ENCODE results near the gene GGTA1.

Gene GGTA1

GRCh38 chr9:121486043-121486442 lies 13.6 kb downstream of the GGTA1 start:
- DNase-seq, result no peak
- Histone ChIP-seq H3K27me3 (ENCODE audit: control insufficient read depth in 1 of 2, insufficient read depth in 1 of 2, low read length in 2 of 2) (peaks cover 9 to 20% of the 10 kb centered on the region in 2 experiments), H2BK5ac (ENCODE audit: low read depth, low read length, poor library complexity, severe bottlenecking) (no peak overlapping the region), H3K23ac (ENCODE audit: low read length in 2 of 2) (no peak overlapping the region), H2AK5ac (ENCODE audit: low read length, severe bottlenecking) (no peak overlapping the region), H3K18ac (ENCODE audit: low read depth in 1 of 2, low read length in 2 of 2) (no peak overlapping the region), H3K9ac (ENCODE audit: low read length) (no peak overlapping the region), H2AFZ (ENCODE audit: low read depth, low read length) (no peak overlapping the region), H3K27ac (ENCODE audit: low read length, poor library complexity, severe bottlenecking) (no peak overlapping the region), H2BK15ac (ENCODE audit: low read depth, poor library complexity, severe bottlenecking) (no peak overlapping the region), H3K14ac (ENCODE audit: low read length in 2 of 2) (no peak overlapping the region), H3K79me1 (replicated peaks; ENCODE audit: low read length, poor library complexity, severe bottlenecking) (no peaks in the 10 kb centered on the region), H3K4me2 (ENCODE audit: low read length, poor library complexity, severe bottlenecking) (no peak overlapping the region), H2BK12ac (ENCODE audit: low read length in 2 of 2) (no peak overlapping the region), H3K36me3 (ENCODE audit: control insufficient read depth in 1 of 2, insufficient read depth in 2 of 2, low read depth in 1 of 2, low read length in 2 of 2) (no peaks in the 10 kb centered on the region), H3K4me1 (ENCODE audit: control insufficient read depth, insufficient read depth, low read depth, low read length) (no peaks in the 10 kb centered on the region), H3K4me3 (ENCODE audit: insufficient read depth in 1 of 2, low read depth in 1 of 2, low read length in 2 of 2) (no peak overlapping the region), H3K9me3 (ENCODE audit: control insufficient read depth, low read length) (no peaks in the 10 kb centered on the region), H4K8ac (ENCODE audit: low read length) (no peak overlapping the region), H2BK120ac (ENCODE audit: low read depth, low read length) (no peak overlapping the region), H3K4ac (ENCODE audit: low read depth in 1 of 2, low read length in 2 of 2) (no peak overlapping the region), H4K91ac (ENCODE audit: low read length) (no peak overlapping the region)
- WGBS, result 67% methylated on average over 4 of the region's 4 CpGs

DNA sequence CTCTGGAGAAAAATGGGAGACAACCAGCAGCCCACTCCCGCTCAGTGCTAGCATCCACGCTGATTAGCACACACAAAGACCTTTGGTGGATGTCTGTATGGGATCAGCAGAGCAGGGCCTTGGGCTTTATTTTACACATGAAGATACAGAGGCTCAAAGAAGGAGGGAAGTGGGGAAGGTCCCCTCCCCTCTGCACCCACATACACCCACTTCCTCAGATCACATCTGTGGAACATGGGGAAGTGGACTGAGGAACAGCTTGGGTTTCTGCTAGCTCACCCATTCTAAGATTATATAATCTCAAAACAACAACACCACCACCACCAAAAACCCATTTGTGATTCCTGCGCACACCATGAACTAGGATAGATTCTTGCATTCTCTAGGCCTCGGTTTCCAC lies 14.0 kb downstream of the GGTA1 start:
- H3K18ac ChIP-seq (ENCODE audit: low read depth in 1 of 2, low read length in 2 of 2), result no peak overlapping the region
- peaks cover 9 to 16% of the 10 kb centered on the region in 2 experiments for H3K27me3 ChIP-seq (ENCODE audit: control insufficient read depth in 1 of 2, insufficient read depth in 1 of 2, low read length in 2 of 2)
- WGBS, result 88% methylated on average over 2 of the region's 4 CpGs
- no peak for DNase-seq
- no peaks in the 10 kb centered on the region for H3K36me3 ChIP-seq (ENCODE audit: control insufficient read depth in 1 of 2, insufficient read depth in 2 of 2, low read depth in 1 of 2, low read length in 2 of 2)
- H4K91ac ChIP-seq (ENCODE audit: low read length), result no peak overlapping the region
- H4K8ac ChIP-seq (ENCODE audit: low read length), result no peak overlapping the region
- no peak overlapping the region for H2AFZ ChIP-seq (ENCODE audit: low read depth, low read length)
- no peaks in the 10 kb centered on the region for H3K4me1 ChIP-seq (ENCODE audit: control insufficient read depth, insufficient read depth, low read depth, low read length)
- no peaks in the 10 kb centered on the region for H3K9me3 ChIP-seq (ENCODE audit: control insufficient read depth, low read length)
- no peak overlapping the region for H3K23ac ChIP-seq (ENCODE audit: low read length in 2 of 2)
- no peak overlapping the region for H3K4me3 ChIP-seq (ENCODE audit: insufficient read depth in 1 of 2, low read depth in 1 of 2, low read length in 2 of 2)
- no peak overlapping the region for H3K27ac ChIP-seq (ENCODE audit: low read length, poor library complexity, severe bottlenecking)
- no peak overlapping the region for H3K4me2 ChIP-seq (ENCODE audit: low read length, poor library complexity, severe bottlenecking)
- no peak overlapping the region for H2AK5ac ChIP-seq (ENCODE audit: low read length, severe bottlenecking)
- H2BK120ac ChIP-seq (ENCODE audit: low read depth, low read length), result no peak overlapping the region
- H3K4ac ChIP-seq (ENCODE audit: low read depth in 1 of 2, low read length in 2 of 2), result no peak overlapping the region
- H3K79me1 ChIP-seq (replicated peaks; ENCODE audit: low read length, poor library complexity, severe bottlenecking), result no peaks in the 10 kb centered on the region
- no peak overlapping the region for H3K9ac ChIP-seq (ENCODE audit: low read length)
- no peak overlapping the region for H2BK15ac ChIP-seq (ENCODE audit: low read depth, poor library complexity, severe bottlenecking)
- H3K14ac ChIP-seq (ENCODE audit: low read length in 2 of 2), result no peak overlapping the region
- H2BK5ac ChIP-seq (ENCODE audit: low read depth, low read length, poor library complexity, severe bottlenecking), result no peak overlapping the region
- no peak overlapping the region for H2BK12ac ChIP-seq (ENCODE audit: low read length in 2 of 2)

DNA sequence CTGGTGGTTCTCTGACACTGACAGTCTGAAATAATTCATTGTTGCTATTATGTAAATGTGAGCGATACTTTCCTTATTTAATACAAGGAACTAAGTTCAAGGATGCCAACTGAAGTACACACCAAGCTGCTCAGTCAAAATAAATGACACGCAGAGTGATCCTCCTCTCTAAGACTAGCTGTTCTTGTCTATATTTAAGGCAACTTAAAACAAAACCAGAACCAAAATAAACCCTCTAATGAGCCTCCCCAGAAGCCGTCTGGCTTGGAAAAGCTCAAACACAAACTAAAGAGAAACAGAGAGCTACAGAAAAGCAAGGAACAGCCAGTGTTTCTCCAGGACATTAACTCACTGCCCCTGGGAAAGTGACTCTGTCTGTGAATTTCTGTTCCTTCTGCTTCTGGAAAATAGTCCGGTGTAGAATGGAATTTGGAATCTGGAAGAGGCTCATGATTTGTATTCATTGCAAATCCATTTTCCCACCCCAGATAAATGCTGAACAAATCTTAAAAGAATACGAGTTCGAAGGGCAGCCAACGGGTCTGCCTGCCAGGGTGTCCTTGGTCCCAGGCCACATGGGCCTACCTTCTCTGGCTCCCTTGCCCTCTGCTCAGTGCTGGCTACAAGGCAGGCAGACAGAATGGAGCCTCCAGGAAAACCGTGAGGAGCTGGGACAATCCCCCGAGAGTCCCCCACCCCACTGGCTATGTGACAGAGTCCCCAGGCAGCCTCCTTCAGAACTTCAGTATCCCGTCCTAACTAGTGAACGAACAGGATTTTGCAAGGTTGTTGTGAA lies 14.8 kb downstream of the GGTA1 start:
- no peak overlapping the region for H2BK5ac ChIP-seq (ENCODE audit: low read depth, low read length, poor library complexity, severe bottlenecking)
- H4K8ac ChIP-seq (ENCODE audit: low read length), result no peak overlapping the region
- 74% methylated on average over 11 of the region's 11 CpGs for WGBS
- no peaks in the 10 kb centered on the region for H3K9me3 ChIP-seq (ENCODE audit: control insufficient read depth, low read length)
- H3K9ac ChIP-seq (ENCODE audit: low read length), result no peak overlapping the region
- H2BK120ac ChIP-seq (ENCODE audit: low read depth, low read length), result no peak overlapping the region
- H2BK12ac ChIP-seq (ENCODE audit: low read length in 2 of 2), result no peak overlapping the region
- H3K79me1 ChIP-seq (replicated peaks; ENCODE audit: low read length, poor library complexity, severe bottlenecking), result no peaks in the 10 kb centered on the region
- peaks cover 9 to 12% of the 10 kb centered on the region in 2 experiments for H3K27me3 ChIP-seq (ENCODE audit: control insufficient read depth in 1 of 2, insufficient read depth in 1 of 2, low read length in 2 of 2)
- H3K27ac ChIP-seq (ENCODE audit: low read length, poor library complexity, severe bottlenecking), result no peak overlapping the region
- H3K36me3 ChIP-seq (ENCODE audit: control insufficient read depth in 1 of 2, insufficient read depth in 2 of 2, low read depth in 1 of 2, low read length in 2 of 2), result no peaks in the 10 kb centered on the region
- no peak overlapping the region for H3K4ac ChIP-seq (ENCODE audit: low read depth in 1 of 2, low read length in 2 of 2)
- no peak overlapping the region for H4K91ac ChIP-seq (ENCODE audit: low read length)
- H2AFZ ChIP-seq (ENCODE audit: low read depth, low read length), result no peak overlapping the region
- H3K4me3 ChIP-seq (ENCODE audit: insufficient read depth in 1 of 2, low read depth in 1 of 2, low read length in 2 of 2), result no peak overlapping the region
- H2BK15ac ChIP-seq (ENCODE audit: low read depth, poor library complexity, severe bottlenecking), result no peak overlapping the region
- no peaks in the 10 kb centered on the region for H3K4me1 ChIP-seq (ENCODE audit: control insufficient read depth, insufficient read depth, low read depth, low read length)
- no peak for DNase-seq
- no peak overlapping the region for H2AK5ac ChIP-seq (ENCODE audit: low read length, severe bottlenecking)
- H3K4me2 ChIP-seq (ENCODE audit: low read length, poor library complexity, severe bottlenecking), result no peak overlapping the region
- no peak overlapping the region for H3K14ac ChIP-seq (ENCODE audit: low read length in 2 of 2)
- H3K18ac ChIP-seq (ENCODE audit: low read depth in 1 of 2, low read length in 2 of 2), result no peak overlapping the region
- no peak overlapping the region for H3K23ac ChIP-seq (ENCODE audit: low read length in 2 of 2)

GRCh38 chr9:121483473-121484031 lies 16.1 kb downstream of the GGTA1 start:
- no peak overlapping the region for H2BK15ac ChIP-seq (ENCODE audit: low read depth, poor library complexity, severe bottlenecking)
- H3K23ac ChIP-seq (ENCODE audit: low read length in 2 of 2), result no peak overlapping the region
- H2BK12ac ChIP-seq (ENCODE audit: low read length in 2 of 2), result no peak overlapping the region
- peaks cover 5% of the 10 kb centered on the region for H3K4me1 ChIP-seq (ENCODE audit: control insufficient read depth, insufficient read depth, low read depth, low read length)
- no peak overlapping the region for H2AK5ac ChIP-seq (ENCODE audit: low read length, severe bottlenecking)
- peaks cover 17 to 20% of the 10 kb centered on the region in 2 experiments for H3K27me3 ChIP-seq (ENCODE audit: control insufficient read depth in 1 of 2, insufficient read depth in 1 of 2, low read length in 2 of 2)
- no peaks in the 10 kb centered on the region for H3K36me3 ChIP-seq (ENCODE audit: control insufficient read depth in 1 of 2, insufficient read depth in 2 of 2, low read depth in 1 of 2, low read length in 2 of 2)
- peak overlapping the region in 1 of 2 experiments; percentile 57 for H3K18ac ChIP-seq (ENCODE audit: low read depth in 1 of 2, low read length in 2 of 2)
- H3K9me3 ChIP-seq (ENCODE audit: control insufficient read depth, low read length), result no peaks in the 10 kb centered on the region
- H3K4me2 ChIP-seq (ENCODE audit: low read length, poor library complexity, severe bottlenecking), result no peak overlapping the region
- H3K79me1 ChIP-seq (replicated peaks; ENCODE audit: low read length, poor library complexity, severe bottlenecking), result no peaks in the 10 kb centered on the region
- H2BK120ac ChIP-seq (ENCODE audit: low read depth, low read length), result no peak overlapping the region
- no peak overlapping the region for H2BK5ac ChIP-seq (ENCODE audit: low read depth, low read length, poor library complexity, severe bottlenecking)
- H4K91ac ChIP-seq (ENCODE audit: low read length), result no peak overlapping the region
- no peak overlapping the region for H3K9ac ChIP-seq (ENCODE audit: low read length)
- no peak overlapping the region for H2AFZ ChIP-seq (ENCODE audit: low read depth, low read length)
- H3K14ac ChIP-seq (ENCODE audit: low read length in 2 of 2), result no peak overlapping the region
- no peak overlapping the region for H3K4ac ChIP-seq (ENCODE audit: low read depth in 1 of 2, low read length in 2 of 2)
- H3K27ac ChIP-seq (ENCODE audit: low read length, poor library complexity, severe bottlenecking), result no peak overlapping the region
- 85% methylated on average over 4 of the region's 7 CpGs for whole genome bisulfite sequencing
- no peak for DNase-seq
- H4K8ac ChIP-seq (ENCODE audit: low read length), result no peak overlapping the region
- no peak overlapping the region for H3K4me3 ChIP-seq (ENCODE audit: insufficient read depth in 1 of 2, low read depth in 1 of 2, low read length in 2 of 2)

Measured in mesenchymal stem cell (in vitro differentiated cells and primary cell).